Stimulated activated naive CD8-positive, alpha-beta T cell treated with anti-CD3 and anti-CD28 coated beads, Interleukin-15, Interleukin-2, amounts not matched to agents 100 U/mL and 50 U/mL, for 24 hours (primary cell): ENCODE measurements around the gene PRIMPOL.
A peak's percentile ranks its signal among the peaks of the same experiment; 100 is the strongest.

ENCODE experiments used
- ATAC-seq: fragments of 150-1000 bp; cut with Tn5 transposase; one replicate; pipeline ENCODE4 v1.10.0; 2021
- DNase-seq: peaks from one replicate; pipeline ENCODE4 v3.0.0; 2021

The PRIMPOL gene

GRCh38 chr4:184666670-184667069 is 17.1 kb downstream of the PRIMPOL start:
- ATAC-seq (no peak), DNase-seq (no peak)

- ATAC-seq (peak; percentile 55), DNase-seq (no peak)
Measured at GRCh38 chr4:184668096-184668495, 18.6 kb downstream of the PRIMPOL start.

DNA sequence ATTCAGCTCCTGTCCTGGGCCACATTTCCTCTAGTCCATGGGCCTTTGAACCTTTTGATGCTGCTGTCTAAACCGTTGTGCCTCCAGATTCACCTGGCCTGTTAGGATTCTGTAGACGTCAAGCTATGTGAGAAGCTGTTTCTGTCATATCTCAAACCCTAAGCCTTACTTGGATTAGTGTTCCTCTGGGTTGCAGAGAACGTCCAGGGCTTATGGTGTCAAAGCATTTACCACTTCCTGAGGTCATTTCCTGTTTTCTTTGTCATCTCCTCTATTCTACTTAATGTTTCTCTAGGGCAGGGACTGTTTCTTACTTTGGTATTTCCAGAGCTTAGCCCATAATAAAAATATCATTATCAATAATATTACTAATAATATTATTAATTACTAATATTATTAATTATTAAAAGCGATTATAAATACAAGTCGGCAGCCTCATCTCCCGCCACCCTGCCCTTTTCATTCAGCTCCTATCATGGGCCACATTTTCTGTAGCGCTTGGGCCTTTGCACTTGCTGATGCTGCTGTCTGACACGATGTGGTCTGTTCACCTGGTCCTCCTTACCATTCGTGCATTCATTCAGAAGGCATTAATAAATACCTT is 19.1 kb downstream of the PRIMPOL start:
- peak; percentile 32 for ATAC-seq
- DNase-seq, result no peak

- ATAC-seq (no peak), DNase-seq (no peak)
Measured at GRCh38 chr4:184669251-184669650, 19.7 kb downstream of the PRIMPOL start.

GRCh38 chr4:184671101-184671500 is 21.6 kb downstream of the PRIMPOL start:
- ATAC-seq, result no peak
- DNase-seq, result no peak

GRCh38 chr4:184672741-184673140 is 23.2 kb downstream of the PRIMPOL start:
- no peak for DNase-seq
- no peak for ATAC-seq

- DNase-seq (no peak), ATAC-seq (no peak)
Measured at GRCh38 chr4:184674011-184674410, 24.5 kb downstream of the PRIMPOL start.

GRCh38 chr4:184675018-184675417 is 25.5 kb downstream of the PRIMPOL start:
- ATAC-seq (no peak), DNase-seq (no peak)

DNA sequence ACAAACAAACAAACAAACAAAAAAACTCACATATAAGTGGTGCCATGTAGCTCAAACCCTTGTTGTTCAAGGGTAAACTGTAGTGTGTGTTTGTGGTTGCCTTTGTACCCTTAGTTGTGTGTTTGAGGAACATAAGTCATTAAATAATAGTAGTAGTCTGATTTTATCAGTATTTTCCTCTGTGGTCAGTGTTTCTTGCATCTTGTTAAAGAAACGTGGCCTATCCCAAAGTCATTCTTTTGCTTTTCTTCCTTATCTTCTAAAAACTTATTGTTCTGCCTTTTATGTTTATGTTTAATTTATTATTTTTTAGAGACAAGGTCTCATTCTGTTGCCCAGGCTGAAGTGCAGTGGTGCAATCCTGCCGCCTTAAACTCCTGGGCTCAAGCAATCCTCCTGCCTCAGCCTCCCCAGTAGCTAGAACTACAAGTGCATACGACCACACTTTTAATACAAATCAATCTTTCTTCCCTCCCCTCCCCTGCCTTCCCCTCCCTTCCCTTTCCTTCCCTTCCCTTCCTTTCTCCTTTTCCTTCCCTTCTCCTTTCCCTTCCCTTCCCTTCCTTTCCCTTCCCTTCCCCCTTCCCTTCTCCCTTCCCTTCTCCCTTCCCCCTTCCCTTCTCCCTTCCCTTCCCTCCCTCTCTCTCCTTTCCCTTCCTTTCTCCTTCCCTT is 26.4 kb downstream of the PRIMPOL start:
- DNase-seq, result no peak
- ATAC-seq, result no peak

- DNase-seq, result no peak
- ATAC-seq, result no peak
Measured at GRCh38 chr4:184680698-184681097, 31.2 kb downstream of the PRIMPOL start.

- DNase-seq (no peak), ATAC-seq (no peak)
Measured at GRCh38 chr4:184681916-184682315, 32.4 kb downstream of the PRIMPOL start.

GRCh38 chr4:184684491-184685189 is 35.1 kb downstream of the PRIMPOL start:
- no peak for DNase-seq
- ATAC-seq, result no peak

DNA sequence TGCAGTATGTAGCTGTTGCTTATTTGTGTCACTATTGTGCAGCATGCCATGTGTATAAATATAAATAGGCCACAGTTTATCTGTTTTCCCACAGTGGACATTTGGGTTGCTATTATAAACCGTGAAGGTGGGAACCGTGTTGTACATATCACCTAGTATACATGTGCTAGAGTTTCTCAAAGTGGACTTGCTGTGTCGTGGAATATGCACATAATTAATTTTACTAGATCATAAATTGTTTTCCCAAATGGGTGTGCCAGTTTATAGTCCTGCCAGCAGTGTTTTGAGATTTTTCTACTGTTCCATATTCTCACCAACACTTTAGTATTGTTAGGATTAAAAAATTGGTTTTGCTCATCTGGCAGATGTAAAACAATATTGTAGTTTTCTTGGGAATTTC is 38.5 kb downstream of the PRIMPOL start:
- DNase-seq (no peak), ATAC-seq (no peak)

- peak; percentile 16 for DNase-seq
- ATAC-seq, result peak; percentile 57
Measured at GRCh38 chr4:184688447-184688846, 38.9 kb downstream of the PRIMPOL start.

DNA sequence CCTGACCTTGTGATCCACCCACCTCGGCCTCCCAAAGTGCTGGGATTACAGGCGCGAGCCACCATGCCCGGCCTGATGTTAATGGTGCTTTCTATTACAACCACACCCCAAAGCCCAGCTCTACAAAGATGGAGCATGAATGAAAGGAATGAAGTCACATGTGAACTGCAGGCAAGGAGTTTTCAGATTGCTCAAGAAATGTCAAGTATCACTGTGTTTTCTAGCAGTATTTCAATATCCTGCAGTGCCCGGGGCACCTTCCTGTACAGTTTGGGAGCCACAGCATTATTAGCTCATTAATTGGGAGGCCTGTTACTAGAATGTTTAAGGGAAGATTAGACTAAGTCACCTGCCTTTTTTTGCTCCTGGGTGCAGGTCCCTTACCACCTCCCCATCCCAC is 40.1 kb downstream of the PRIMPOL start:
- DNase-seq (no peak), ATAC-seq (no peak)

GRCh38 chr4:184693056-184693455 is 43.5 kb downstream of the PRIMPOL start:
- DNase-seq, result no peak
- no peak for ATAC-seq

- DNase-seq (no peak), ATAC-seq (no peak)
Measured at GRCh38 chr4:184694412-184694956, 44.9 kb downstream of the PRIMPOL start.

GRCh38 chr4:184695178-184695896 is 45.8 kb downstream of the PRIMPOL start:
- DNase-seq, result no peak
- no peak for ATAC-seq

DNA sequence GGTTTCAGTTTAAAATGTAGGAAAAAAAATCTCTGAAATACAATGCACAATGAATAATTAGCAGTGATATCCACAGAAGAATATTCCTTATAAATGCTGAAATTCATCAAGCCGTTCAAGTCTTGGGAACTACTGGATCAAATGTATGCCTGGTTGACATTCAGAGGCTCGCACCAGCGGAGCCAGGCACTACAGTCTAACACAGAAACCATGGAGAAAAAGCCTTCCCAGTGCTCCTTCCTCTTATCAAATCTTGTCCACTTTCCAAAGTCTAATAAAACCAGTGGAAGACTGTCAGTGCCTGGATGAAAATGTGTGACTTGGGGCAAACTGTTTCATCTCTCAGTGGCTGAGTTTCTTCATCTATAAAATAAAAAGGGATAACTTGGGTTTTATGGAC is 48.4 kb downstream of the PRIMPOL start:
- DNase-seq, result no peak
- ATAC-seq, result no peak

DNA sequence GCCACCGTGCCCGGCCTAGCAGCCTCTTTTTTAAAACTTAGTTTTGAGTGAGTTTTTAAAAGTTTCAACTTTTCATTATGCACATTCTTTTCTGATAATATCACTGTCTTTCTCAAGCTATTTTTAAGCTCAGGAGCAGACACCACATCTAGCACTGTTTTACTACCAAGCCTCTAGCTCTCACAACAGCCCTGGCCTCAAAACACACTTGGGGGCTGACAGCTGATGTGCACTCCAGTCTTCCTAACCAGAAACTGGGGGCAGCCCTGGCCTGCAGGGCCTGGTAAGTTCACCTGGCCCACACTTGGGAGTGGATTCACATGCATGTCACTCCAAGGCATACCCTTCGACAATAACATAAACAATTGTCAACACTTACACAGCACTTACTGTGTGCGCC is 50.4 kb downstream of the PRIMPOL start:
- DNase-seq, result no peak
- no peak for ATAC-seq

DNA sequence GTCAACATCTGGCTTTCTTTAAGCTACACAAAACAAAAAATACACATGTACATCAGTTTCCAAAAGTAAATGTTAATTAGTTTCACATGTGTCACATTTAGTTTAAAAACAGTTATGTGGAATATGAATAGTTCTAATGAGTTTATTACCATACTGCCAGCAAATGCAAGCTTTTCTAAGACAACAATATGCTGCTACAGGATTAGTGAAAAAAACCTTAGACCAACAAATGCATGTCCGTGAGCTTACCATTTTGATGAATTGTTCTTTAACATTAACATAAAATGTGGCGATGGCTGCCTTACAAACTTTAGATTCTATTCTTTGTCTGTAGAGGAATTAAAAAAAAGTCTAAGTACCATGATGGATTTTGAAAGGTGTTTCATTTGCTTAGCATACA is 52.6 kb downstream of the PRIMPOL start:
- ATAC-seq, result no peak
- no peak for DNase-seq

DNA sequence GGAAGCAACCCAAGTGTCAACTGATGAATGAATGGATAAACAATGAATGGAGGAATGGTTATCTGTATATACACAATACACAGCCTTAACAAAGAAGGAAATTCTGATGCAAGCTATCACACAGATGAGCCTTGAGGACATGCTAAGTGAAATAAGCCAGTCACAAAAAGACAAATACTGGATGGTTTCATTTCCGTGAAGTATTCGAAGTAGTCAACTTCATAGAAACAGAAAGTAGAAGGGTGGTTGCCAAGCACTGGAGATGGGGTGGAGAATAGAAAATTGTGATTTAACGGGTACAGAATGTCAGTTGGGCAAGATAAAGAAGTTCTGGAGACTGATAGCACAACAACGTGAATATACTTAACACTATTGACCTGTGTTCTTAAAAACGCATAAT is 56.2 kb downstream of the PRIMPOL start:
- no peak for ATAC-seq
- DNase-seq, result no peak

- ATAC-seq (no peak), DNase-seq (no peak)
Measured at GRCh38 chr4:184706453-184706852, 56.9 kb downstream of the PRIMPOL start.
